WTC11 (cell line): ENCODE measurements around the gene NEDD9. TPM values are rescaled to one million over a fixed set of nuclear protein-coding genes. Genes with fewer than 3 reads are reported as not detected.
A peak's percentile ranks its signal among the peaks of the same experiment; 100 is the strongest.

Source experiments
- ATAC-seq: fragments of 200-7000 bp; cut with Tn5 transposase; 2 replicates; pipeline ENCODE4 v1.10.0; 2021; ENCODE audit warnings: mild to moderate bottlenecking, moderate library complexity
- CTCF ChIA-PET: fragments of 300-600 bp; sonication (Branson Sonifier 250); formaldehyde crosslinking; loops from one replicate; lab custom pipeline; 2021; ENCODE audit warnings: antibody characterized with exemption; lab: Charles Lee
- POLR2A ChIA-PET: fragments of 350-600 bp; sonication (Branson Sonifier 250); formaldehyde crosslinking; loops from one replicate; lab custom pipeline; 2021; ENCODE audit warnings: antibody characterized with exemption; lab: Charles Lee
- DNase-seq: peaks from one replicate; pipeline ENCODE4 v3.0.0; 2021; ENCODE audit warnings: low spot score
- H3K27ac Mint-ChIP-seq: 2 replicates; pipeline ENCODE4 v1.8.0; 2021; ENCODE audit warnings: mixed read lengths
- H3K27me3 Mint-ChIP-seq: 2 replicates; pipeline ENCODE4 v1.8.0; 2021; ENCODE audit warnings: low read depth, mild to moderate bottlenecking, moderate library complexity, mixed read lengths
- H3K36me3 Mint-ChIP-seq: 2 replicates; pipeline ENCODE4 v1.8.0; 2021; ENCODE audit warnings: mixed read lengths
- H3K4me1 Mint-ChIP-seq: 2 replicates; pipeline ENCODE4 v1.8.0; 2022; ENCODE audit warnings: mixed read lengths
- H3K4me3 Mint-ChIP-seq: 2 replicates; pipeline ENCODE4 v1.8.0; 2021; ENCODE audit warnings: mild to moderate bottlenecking, moderate library complexity, mixed read lengths
- H3K9me3 Mint-ChIP-seq: 2 replicates; pipeline ENCODE4 v1.8.0; 2021; ENCODE audit warnings: mixed read lengths
- ATF1 ChIP-seq: sonication (generic); formaldehyde crosslinking; IDR thresholded peaks from 2 replicates; pipeline ENCODE4 v1.8.1; 2023; ENCODE audit warnings: mild to moderate bottlenecking, moderate library complexity, missing genetic modification reagents
- ATF6 ChIP-seq: sonication (generic); formaldehyde crosslinking; IDR thresholded peaks from 2 replicates; pipeline ENCODE4 v1.8.1; 2023; ENCODE audit warnings: mild to moderate bottlenecking, missing genetic modification reagents
- FOXJ3 ChIP-seq: sonication (generic); formaldehyde crosslinking; IDR thresholded peaks from 2 replicates; pipeline ENCODE4 v1.9.0; 2021; ENCODE audit warnings: missing genetic modification reagents, mild to moderate bottlenecking, borderline replicate concordance
- GABPB1 ChIP-seq: sonication (generic); formaldehyde crosslinking; IDR thresholded peaks from 2 replicates; pipeline ENCODE4 v1.8.1; 2023; ENCODE audit warnings: mild to moderate bottlenecking, missing genetic modification reagents
- GRHL2 ChIP-seq: fragments of 250-450 bp; sonication (Bioruptor Pico); IDR thresholded peaks from 2 replicates; pipeline ENCODE4 v1.8.0; 2022; ENCODE audit warnings: mild to moderate bottlenecking, moderate library complexity; ENCODE audit not compliant: insufficient replicate concordance, severe bottlenecking
- NFYB ChIP-seq: sonication (generic); formaldehyde crosslinking; conservative IDR thresholded peaks from 2 replicates; pipeline ENCODE4 v1.8.0; 2022; ENCODE audit warnings: low read depth, missing genetic modification reagents
- NR2C2 ChIP-seq: sonication (generic); formaldehyde crosslinking; IDR thresholded peaks from 2 replicates; pipeline ENCODE4 v1.8.0; 2022; ENCODE audit warnings: mild to moderate bottlenecking, missing genetic modification reagents
- NR3C1 ChIP-seq: sonication (generic); formaldehyde crosslinking; conservative IDR thresholded peaks from 2 replicates; pipeline ENCODE4 v1.8.1; 2023; ENCODE audit warnings: low read depth, mild to moderate bottlenecking, missing genetic modification reagents
- RELA ChIP-seq: sonication (generic); formaldehyde crosslinking; IDR thresholded peaks from 2 replicates; pipeline ENCODE4 v1.8.1; 2022; ENCODE audit warnings: missing genetic modification reagents, mild to moderate bottlenecking, borderline replicate concordance
- SP1 ChIP-seq: sonication (generic); formaldehyde crosslinking; conservative IDR thresholded peaks from 2 replicates; pipeline ENCODE4 v1.8.1; 2022; ENCODE audit warnings: missing genetic modification reagents
- TEAD4 ChIP-seq: sonication (generic); formaldehyde crosslinking; IDR thresholded peaks from 2 replicates; pipeline ENCODE4 v1.8.0; 2022; ENCODE audit warnings: mild to moderate bottlenecking, missing genetic modification reagents
- ZNF219 ChIP-seq: sonication (generic); formaldehyde crosslinking; IDR thresholded peaks from 2 replicates; pipeline ENCODE4 v1.8.0; 2023; ENCODE audit warnings: missing genetic modification reagents, mild to moderate bottlenecking, borderline replicate concordance
- ZNF423 ChIP-seq: fragments of 250-450 bp; sonication (Bioruptor Pico); IDR thresholded peaks from 2 replicates; pipeline ENCODE4 v2.1.2; 2022; ENCODE audit warnings: mild to moderate bottlenecking, moderate library complexity
- total RNA-seq: library from RNA; stranded (reverse); gene quantifications from 3 replicates; pipeline ENCODE4 v1.2.3, GENCODE V29; 2021
- TF ChIP-seq, protein P1 (sequence below): sonication (generic); formaldehyde crosslinking; IDR thresholded peaks from 2 replicates; pipeline ENCODE4 v1.8.0; 2022; ENCODE audit warnings: mild to moderate bottlenecking, missing genetic modification reagents
- TF ChIP-seq, protein P2 (sequence below): sonication (generic); formaldehyde crosslinking; IDR thresholded peaks from 2 replicates; pipeline ENCODE4 v1.8.1; 2022; ENCODE audit warnings: mild to moderate bottlenecking, moderate library complexity, missing genetic modification reagents

The NEDD9 gene
- total RNA-seq, 1 experiment from 2014 or later = 9.8 TPM

GRCh38 chr6:11232770-11233626 lies 530 bp upstream of the NEDD9 start:
- CTCF ChIA-PET = interaction anchor here (0.6 to 3.2 kb wide), 9 partner anchors 9 to 343 kb away, joined by 3 to 20 read pairs (median 3); no protein-coding TSS in a partner anchor
- POLR2A ChIA-PET = interaction anchor here (0.6 to 1.8 kb wide), 4 partner anchors 9 to 261 kb away, joined by 3 to 8 read pairs (median 4); no protein-coding TSS in a partner anchor
- no peaks in the 10 kb centered on the region for H3K36me3 Mint-ChIP-seq
- DNase-seq = no peak
- peak overlapping the region; percentile 79 for H3K4me3 Mint-ChIP-seq
- H3K9me3 Mint-ChIP-seq = no peaks in the 10 kb centered on the region
- H3K27ac Mint-ChIP-seq = peak overlapping the region; percentile 98
- no peak for TF ChIP-seq ZNF423
- TF ChIP-seq, protein P1, sequence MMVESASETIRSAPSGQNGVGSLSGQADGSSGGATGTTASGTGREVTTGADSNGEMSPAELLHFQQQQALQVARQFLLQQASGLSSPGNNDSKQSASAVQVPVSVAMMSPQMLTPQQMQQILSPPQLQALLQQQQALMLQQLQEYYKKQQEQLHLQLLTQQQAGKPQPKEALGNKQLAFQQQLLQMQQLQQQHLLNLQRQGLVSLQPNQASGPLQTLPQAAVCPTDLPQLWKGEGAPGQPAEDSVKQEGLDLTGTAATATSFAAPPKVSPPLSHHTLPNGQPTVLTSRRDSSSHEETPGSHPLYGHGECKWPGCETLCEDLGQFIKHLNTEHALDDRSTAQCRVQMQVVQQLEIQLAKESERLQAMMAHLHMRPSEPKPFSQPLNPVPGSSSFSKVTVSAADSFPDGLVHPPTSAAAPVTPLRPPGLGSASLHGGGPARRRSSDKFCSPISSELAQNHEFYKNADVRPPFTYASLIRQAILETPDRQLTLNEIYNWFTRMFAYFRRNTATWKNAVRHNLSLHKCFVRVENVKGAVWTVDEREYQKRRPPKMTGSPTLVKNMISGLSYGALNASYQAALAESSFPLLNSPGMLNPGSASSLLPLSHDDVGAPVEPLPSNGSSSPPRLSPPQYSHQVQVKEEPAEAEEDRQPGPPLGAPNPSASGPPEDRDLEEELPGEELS (CRISPR knock-in tag) = no peak
- 0 out of 2 replicates have a peak, but pooled peaks have one; percentile 5 for TF ChIP-seq SP1 (CRISPR knock-in tag)
- TF ChIP-seq GABPB1 (CRISPR knock-in tag) = peak; percentile 34
- H3K4me1 Mint-ChIP-seq = peaks cover 58% of the 10 kb centered on the region
- ATAC-seq = peak; percentile 1
- H3K27me3 Mint-ChIP-seq = no peaks in the 10 kb centered on the region

DNA sequence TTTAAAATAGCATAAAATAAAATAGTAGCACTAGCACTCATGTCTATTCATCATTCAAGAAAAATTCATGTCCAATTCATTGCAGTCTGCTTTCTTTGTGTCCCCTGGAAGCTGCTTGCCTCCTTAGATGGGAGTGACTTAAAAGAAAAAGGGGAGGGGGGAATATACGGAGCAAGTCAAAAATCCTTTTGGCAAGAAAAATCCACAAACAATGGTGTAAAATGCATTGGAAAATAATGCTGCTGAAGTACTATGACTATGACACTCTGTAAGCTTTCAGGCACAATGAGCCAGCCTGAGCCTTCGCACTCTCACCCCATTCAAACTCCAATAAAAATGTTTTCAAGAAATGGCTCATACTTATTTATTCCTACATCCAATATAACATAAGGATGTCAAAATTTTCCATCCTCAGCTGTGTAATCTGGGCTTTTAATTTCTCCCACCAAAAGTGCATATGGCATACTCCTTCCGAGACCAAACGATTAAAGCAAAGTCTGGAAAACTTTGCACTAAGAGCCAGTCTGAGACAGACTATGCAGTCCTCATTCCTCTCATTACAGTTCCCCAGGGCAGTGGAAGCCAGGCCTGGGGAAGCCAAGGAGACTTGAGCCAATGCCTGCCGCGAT lies 790 bp downstream of the NEDD9 start:
- Mint-ChIP-seq H3K36me3 (no peaks in the 10 kb centered on the region), H3K27ac (peak overlapping the region; percentile 28), H3K9me3 (no peaks in the 10 kb centered on the region), H3K4me3 (peak overlapping the region; percentile 79), H3K27me3 (no peaks in the 10 kb centered on the region), H3K4me1 (peaks cover 62% of the 10 kb centered on the region)
- DNase-seq (no peak), ATAC-seq (peak; percentile 56)
- POLR2A ChIA-PET = interaction anchor here (1.5 to 1.8 kb wide), 2 partner anchors 10 to 13 kb away, joined by 3 to 8 read pairs; no protein-coding TSS in a partner anchor
- CTCF ChIA-PET = interaction anchor here (0.6 to 3.2 kb wide), 9 partner anchors 10 to 344 kb away, joined by 3 to 20 read pairs (median 3); no protein-coding TSS in a partner anchor
- TF ChIP-seq NFYB (CRISPR knock-in tag) (no peak), ATF1 (CRISPR knock-in tag) (no peak), RELA (CRISPR knock-in tag) (no peak), NR2C2 (no peak)
- TF ChIP-seq, protein P2, sequence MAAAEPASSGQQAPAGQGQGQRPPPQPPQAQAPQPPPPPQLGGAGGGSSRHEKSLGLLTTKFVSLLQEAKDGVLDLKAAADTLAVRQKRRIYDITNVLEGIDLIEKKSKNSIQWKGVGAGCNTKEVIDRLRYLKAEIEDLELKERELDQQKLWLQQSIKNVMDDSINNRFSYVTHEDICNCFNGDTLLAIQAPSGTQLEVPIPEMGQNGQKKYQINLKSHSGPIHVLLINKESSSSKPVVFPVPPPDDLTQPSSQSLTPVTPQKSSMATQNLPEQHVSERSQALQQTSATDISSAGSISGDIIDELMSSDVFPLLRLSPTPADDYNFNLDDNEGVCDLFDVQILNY (CRISPR knock-in tag) = no peak

- no peak for TF ChIP-seq TEAD4 (CRISPR knock-in tag)
- TF ChIP-seq NR3C1 (CRISPR knock-in tag) = no peak
- TF ChIP-seq FOXJ3 (CRISPR knock-in tag) = no peak
- no peak for TF ChIP-seq ZNF219 (CRISPR knock-in tag)
- TF ChIP-seq ATF6 (CRISPR knock-in tag) = no peak
- TF ChIP-seq GRHL2 (CRISPR knock-in tag) = no peak
- no peak for TF ChIP-seq NFYB (CRISPR knock-in tag)
- no peak overlapping the region for H3K27ac Mint-ChIP-seq
- H3K4me3 Mint-ChIP-seq = peak overlapping the region; percentile 79
- peaks cover 61% of the 10 kb centered on the region for H3K4me1 Mint-ChIP-seq
- H3K9me3 Mint-ChIP-seq = no peaks in the 10 kb centered on the region
- DNase-seq (no peak), ATAC-seq (no peak)
- no peaks in the 10 kb centered on the region for H3K36me3 Mint-ChIP-seq
- no peaks in the 10 kb centered on the region for H3K27me3 Mint-ChIP-seq
- POLR2A ChIA-PET = interaction anchor here (1.8 kb wide), 1 partner anchor 11 kb away, joined by 8 read pairs; no protein-coding TSS in a partner anchor
- CTCF ChIA-PET = interaction anchor here (1.7 kb wide), 1 partner anchor 11 kb away, joined by 7 read pairs; no protein-coding TSS in a partner anchor
These were observed 1.4 kb downstream of the NEDD9 start for GRCh38 chr6:11231108-11231463.
